H1 (cell line): ENCODE results near the gene KLF4. TPM values are rescaled to one million over a fixed set of nuclear protein-coding genes. Genes with fewer than 3 reads are reported as not detected.
A peak's percentile ranks its signal among the peaks of the same experiment; 100 is the strongest.

Experiments used
- CTCF ChIA-PET: fragments of 300-600 bp; sonication (Branson Sonifier 250); formaldehyde crosslinking; loops from one replicate; lab custom pipeline; 2021; ENCODE audit not compliant: partially characterized antibody; lab: Charles Lee
- POLR2A ChIA-PET: fragments of 300-600 bp; sonication (Branson Sonifier 250); formaldehyde crosslinking; loops from one replicate; lab custom pipeline; 2021; ENCODE audit warnings: inconsistent platforms; ENCODE audit not compliant: partially characterized antibody; lab: Charles Lee
- DNase-seq, 2 experiments: peaks; one replicate each; pipeline versions ENCODE4 v3.0.0 to v3.0.0-alpha.2; 2010 to 2022; ENCODE audit warnings: low spot score in 2 of 2, low read depth in 1 of 2, mixed read lengths in 1 of 2
- FAIRE-seq: peaks from 2 replicates; lab custom pipeline; 2011; peaks lifted over from hg19 to GRCh38; lab: Jason Lieb, UNC
- H2AFZ ChIP-seq: 2 replicates; pipeline ENCODE4 v1.8.1; 2012; ENCODE audit warnings: low read length, inconsistent platforms
- H2AK5ac ChIP-seq: 2 replicates; pipeline ENCODE4 v1.6.1; 2013; ENCODE audit warnings: low read depth, low read length
- H2BK120ac ChIP-seq: replicated peaks from 2 replicates; pipeline ENCODE3; 2013; ENCODE audit warnings: low read depth, low read length, inconsistent platforms
- H2BK12ac ChIP-seq: 2 replicates; pipeline ENCODE4 v1.6.1; 2013; ENCODE audit warnings: low read depth, low read length
- H2BK15ac ChIP-seq: 2 replicates; pipeline ENCODE4 v1.6.1; 2013; ENCODE audit warnings: low read length
- H2BK20ac ChIP-seq: 2 replicates; pipeline ENCODE4 v1.6.1; 2013; ENCODE audit warnings: low read length
- H2BK5ac ChIP-seq: 2 replicates; pipeline ENCODE4 v1.6.1; 2013; ENCODE audit warnings: low read depth, low read length
- H3K14ac ChIP-seq: 2 replicates; pipeline ENCODE4 v1.6.1; 2013; ENCODE audit warnings: inconsistent platforms; ENCODE audit not compliant: insufficient read length
- H3K18ac ChIP-seq: 2 replicates; pipeline ENCODE4 v1.6.1; 2013; ENCODE audit warnings: low read length; ENCODE audit errors: extremely low read depth
- H3K23ac ChIP-seq: 2 replicates; pipeline ENCODE4 v1.6.1; 2013; ENCODE audit warnings: inconsistent platforms; ENCODE audit not compliant: insufficient read length
- H3K23me2 ChIP-seq: 2 replicates; pipeline ENCODE4 v1.6.1; 2013; ENCODE audit warnings: low read depth, low read length
- H3K27ac ChIP-seq: 2 replicates; pipeline ENCODE4 v1.6.1; 2011; ENCODE audit warnings: low read depth, low read length, inconsistent platforms
- H3K27me3 ChIP-seq, 4 experiments: replicated peaks in 1 of 4; 1 replicate in 1 of 4; 2 replicates in 3 of 4; pipeline versions ENCODE4 v1.6.1 to v1.8.1; 2011 to 2013; ENCODE audit warnings: low read length in 3 of 4, mild to moderate bottlenecking in 3 of 4, inconsistent platforms in 2 of 4, mixed read lengths in 2 of 4, moderate library complexity in 1 of 4; ENCODE audit not compliant: control insufficient read depth in 3 of 4, insufficient read depth in 3 of 4; ENCODE audit errors: extremely low read depth in 1 of 4
- H3K36me3 ChIP-seq, 4 experiments: 2 replicates each; pipeline versions ENCODE4 v1.6.1 to v1.8.1; 2011 to 2013; ENCODE audit warnings: mild to moderate bottlenecking in 4 of 4, low read length in 3 of 4, moderate library complexity in 2 of 4, control low read depth in 1 of 4, inconsistent platforms in 1 of 4; ENCODE audit not compliant: insufficient read depth in 4 of 4, control insufficient read depth in 2 of 4
- H3K4ac ChIP-seq: replicated peaks from 2 replicates; pipeline ENCODE3; 2013; ENCODE audit warnings: low read length, low read depth, mixed read lengths, inconsistent platforms; ENCODE audit not compliant: insufficient read length
- H3K4me1 ChIP-seq, 4 experiments: replicated peaks in 1 of 4; 1 replicate in 1 of 4; 2 replicates in 3 of 4; pipeline versions ENCODE4 v1.6.1 to v1.8.1; 2011 to 2013; ENCODE audit warnings: low read length in 3 of 4, inconsistent platforms in 2 of 4, mixed read lengths in 1 of 4; ENCODE audit not compliant: insufficient read depth in 4 of 4, control insufficient read depth in 3 of 4
- H3K4me2 ChIP-seq, 2 experiments: 2 replicates each; pipeline versions ENCODE4 v1.6.1 to v1.8.1; 2011 to 2013; ENCODE audit warnings: low read depth in 2 of 2, low read length in 2 of 2, control low read depth in 1 of 2, inconsistent platforms in 1 of 2, mild to moderate bottlenecking in 1 of 2; ENCODE audit not compliant: insufficient read depth in 1 of 2
- H3K4me3 ChIP-seq, 4 experiments: fragments of 200-600, 300-600 bp in 1 of 4; sonication (generic), shearing (Covaris generic), sonication (Bioruptor Twin) in 1 of 4; 2 replicates each; pipeline versions ENCODE4 v1.5.1 to v1.8.1; 2011 to 2016; ENCODE audit warnings: low read length in 4 of 4, low read depth in 3 of 4, control low read depth in 2 of 4, inconsistent platforms in 2 of 4, mild to moderate bottlenecking in 2 of 4, mixed read lengths in 1 of 4, moderate library complexity in 1 of 4; ENCODE audit not compliant: insufficient read depth in 2 of 4; ENCODE audit errors: extremely low read depth in 1 of 4
- H3K56ac ChIP-seq: replicated peaks from 2 replicates; pipeline ENCODE3; 2013; ENCODE audit warnings: low read depth, mild to moderate bottlenecking, mixed read lengths, low read length, inconsistent platforms; ENCODE audit not compliant: insufficient read length
- H3K79me1 ChIP-seq: 2 replicates; pipeline ENCODE4 v1.6.1; 2013; ENCODE audit warnings: low read depth, low read length, control low read depth
- H3K79me2 ChIP-seq, 2 experiments: 2 replicates each; pipeline versions ENCODE4 v1.6.1 to v1.8.1; 2012 to 2013; ENCODE audit warnings: low read length in 2 of 2, mild to moderate bottlenecking in 2 of 2, inconsistent platforms in 1 of 2; ENCODE audit not compliant: insufficient read depth in 2 of 2, control insufficient read depth in 1 of 2
- H3K9ac ChIP-seq, 4 experiments: replicated peaks in 1 of 4; 1 replicate in 1 of 4; 2 replicates in 3 of 4; pipeline versions ENCODE4 v1.6.1 to v1.8.1; 2011 to 2013; ENCODE audit warnings: low read depth in 3 of 4, low read length in 3 of 4, control low read depth in 2 of 4, mild to moderate bottlenecking in 2 of 4, moderate library complexity in 2 of 4, inconsistent platforms in 1 of 4; ENCODE audit errors: extremely low read depth in 1 of 4
- H3K9me3 ChIP-seq, 2 experiments: 2 replicates each; pipeline versions ENCODE4 v1.6.1 to v1.8.1; 2012 to 2013; ENCODE audit warnings: mild to moderate bottlenecking in 2 of 2, moderate library complexity in 2 of 2, control low read depth in 1 of 2, inconsistent platforms in 1 of 2, low read depth in 1 of 2, low read length in 1 of 2, mixed read lengths in 1 of 2; ENCODE audit not compliant: insufficient read depth in 2 of 2
- H4K20me1 ChIP-seq, 2 experiments: replicated peaks in 1 of 2; 2 replicates each; pipeline versions ENCODE3 to v1.8.1; 2011 to 2013; ENCODE audit warnings: inconsistent platforms in 2 of 2, low read length in 2 of 2, mild to moderate bottlenecking in 1 of 2; ENCODE audit not compliant: insufficient read depth in 2 of 2, control insufficient read depth in 1 of 2
- H4K5ac ChIP-seq: 2 replicates; pipeline ENCODE4 v1.6.1; 2013; ENCODE audit warnings: low read length, low read depth, mixed read lengths, inconsistent platforms; ENCODE audit not compliant: insufficient read length
- H4K8ac ChIP-seq: 2 replicates; pipeline ENCODE4 v1.8.0; 2013; ENCODE audit warnings: mild to moderate bottlenecking, moderate library complexity, low read length, inconsistent platforms; ENCODE audit not compliant: insufficient read depth; ENCODE audit errors: extremely low read depth
- H4K91ac ChIP-seq: replicated peaks from 2 replicates; pipeline ENCODE3; 2013; ENCODE audit warnings: low read length, mixed read lengths, inconsistent platforms; ENCODE audit not compliant: insufficient read length
- RAD21 ChIP-seq, 2 experiments: IDR thresholded peaks in 1 of 2; conservative IDR thresholded peaks in 1 of 2; 2 replicates each; pipeline ENCODE4 v1.6.1; 2011; ENCODE audit warnings: low read depth in 2 of 2, low read length in 2 of 2, improper control_type of control experiment in 1 of 2, inconsistent platforms in 1 of 2, mild to moderate bottlenecking in 1 of 2, moderate library complexity in 1 of 2
- RBBP5 ChIP-seq: IDR thresholded peaks from 2 replicates; pipeline ENCODE4 v1.7.1; 2012; ENCODE audit warnings: low read depth, mild to moderate bottlenecking, inconsistent platforms, low read length, moderate library complexity, borderline replicate concordance
- WGBS, 2 experiments: shearing (Covaris generic) in 1 of 2; methylation state at CpG; one replicate each; pipeline versions ENCODE4 v1.1.6 to v1.1.7; 2013 to 2015; ENCODE audit warnings: low lambda C conversion rate in 2 of 2, mixed read lengths in 2 of 2, inconsistent platforms in 1 of 2, low coverage in 1 of 2, missing lambda C conversion rate in 1 of 2; ENCODE audit not compliant: insufficient replicate concordance in 2 of 2, insufficient coverage in 1 of 2, insufficient read length in 1 of 2; ENCODE audit errors: extremely low coverage in 1 of 2, missing lambda C conversion rate in 1 of 2; 5-methylcytosine and 5-hydroxymethylcytosine counted together
- polyA plus RNA-seq, 7 experiments: library from polyadenylated mRNA; depleted of rRNA in 3 of 7; stranded (reverse) in 5 of 7; unstranded in 2 of 7; fragments of >200 nt in 5 of 7; fragments of 200-250 nt in 2 of 7; gene quantifications; 1 replicate in 5 of 7; 2 replicates in 1 of 7; 4 replicates in 1 of 7; pipeline versions ENCODE4 v1.2.1 to v1.2.3, GENCODE V29; 2011 to 2013; ENCODE audit warnings: missing spikeins in 2 of 7, mixed read lengths in 2 of 7
- total RNA-seq: library from RNA; stranded (reverse); fragmentation: NEBNext Ultra II Directional; extraction: Animal tissue kit (Norgen Biotek cat#: 25700); gene quantifications from 2 replicates; pipeline ENCODE4 v1.2.1, GENCODE V29; 2021
- TF ChIP-seq, protein P1 (sequence below), 3 experiments: IDR thresholded peaks; 1 replicate in 2 of 3; 2 replicates in 1 of 3; pipeline versions ENCODE4 v1.5.1 to v1.6.1; 2011; ENCODE audit warnings: low read length in 3 of 3, mild to moderate bottlenecking in 3 of 3, inconsistent platforms in 2 of 3, low read depth in 1 of 3, moderate library complexity in 1 of 3; ENCODE audit not compliant: insufficient read depth in 1 of 3; ENCODE audit errors: control extremely low read depth in 1 of 3

The KLF4 gene
- total and polyA plus RNA-seq, 2 of the 8 experiments (the other 6 are each of a cell fraction or from before 2014, with no cell fraction given), result 0.77 to 2.8 TPM

DNA sequence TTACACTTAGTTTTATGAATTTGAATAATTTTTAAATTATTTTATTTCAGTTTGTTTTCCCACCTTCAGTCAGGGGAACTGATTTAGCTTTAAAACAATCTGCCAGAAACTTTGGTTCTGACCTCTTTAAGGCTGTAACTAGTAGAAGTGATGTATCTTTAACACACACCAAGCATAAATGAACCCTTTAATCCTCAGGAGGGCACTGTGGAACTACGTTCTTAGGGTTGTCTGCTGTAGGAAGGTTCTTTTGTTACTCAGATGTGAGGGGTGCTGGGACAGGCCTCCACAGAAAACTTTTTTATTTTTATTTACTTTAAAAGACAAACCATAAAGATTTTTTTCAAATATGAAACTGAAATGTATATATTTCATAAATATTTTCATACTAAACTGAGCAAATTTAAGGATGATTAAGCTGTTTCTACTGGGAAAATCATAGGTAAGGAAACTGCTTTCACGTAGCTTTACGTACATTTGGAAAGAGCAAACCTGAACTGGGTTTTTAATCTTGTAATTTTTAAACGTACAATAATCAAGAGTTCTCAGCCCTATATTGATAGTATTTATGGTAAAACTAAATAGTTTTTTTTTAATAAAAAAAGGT lies 5.3 kb downstream of the KLF4 start:
- Histone ChIP-seq H3K9ac (no peak overlapping the region), H2BK120ac (no peak overlapping the region), H3K4ac (no peak overlapping the region), H2BK15ac (no peak overlapping the region), H4K5ac (no peak overlapping the region), H4K91ac (no peak overlapping the region), H3K23ac (no peak overlapping the region), H3K23me2 (peaks cover 19% of the 10 kb centered on the region; the same call in 1 of the 2 replicates), H3K27me3 (peaks cover 20 to 27% (median 26%) of the 10 kb centered on the region in 4 experiments), H3K4me3 (no peak overlapping the region), H3K18ac (no peak overlapping the region), H3K9me3 (no peaks in the 10 kb centered on the region), H2AK5ac (no peak overlapping the region), H2BK5ac (no peak overlapping the region), H3K36me3 (peaks cover 0 to 5% (median 0%) of the 10 kb centered on the region in 4 experiments; a peak in 2 of 8 replicates), H3K27ac (no peak overlapping the region), H3K4me1 (peaks cover 0 to 22% (median 13%) of the 10 kb centered on the region in 4 experiments; a peak in 6 of 7 replicates), H3K56ac (no peak overlapping the region), H3K79me1 (no peaks in the 10 kb centered on the region), H4K8ac (no peak overlapping the region), H4K20me1 (peaks cover 4 to 7% of the 10 kb centered on the region in 2 experiments), H2AFZ (no peak overlapping the region), H3K14ac (no peak overlapping the region), H2BK12ac (no peak overlapping the region), H2BK20ac (no peak overlapping the region), H3K79me2 (no peaks in the 10 kb centered on the region), H3K4me2 (no peak overlapping the region)
- POLR2A ChIA-PET, result no interaction called here
- WGBS, 2 experiments, result 51% methylated on average over 4 of the region's 4 CpGs; no CpG with 5 or more reads in 1 of the 2 experiments
- no peak for TF ChIP-seq RBBP5
- TF ChIP-seq, protein P1, sequence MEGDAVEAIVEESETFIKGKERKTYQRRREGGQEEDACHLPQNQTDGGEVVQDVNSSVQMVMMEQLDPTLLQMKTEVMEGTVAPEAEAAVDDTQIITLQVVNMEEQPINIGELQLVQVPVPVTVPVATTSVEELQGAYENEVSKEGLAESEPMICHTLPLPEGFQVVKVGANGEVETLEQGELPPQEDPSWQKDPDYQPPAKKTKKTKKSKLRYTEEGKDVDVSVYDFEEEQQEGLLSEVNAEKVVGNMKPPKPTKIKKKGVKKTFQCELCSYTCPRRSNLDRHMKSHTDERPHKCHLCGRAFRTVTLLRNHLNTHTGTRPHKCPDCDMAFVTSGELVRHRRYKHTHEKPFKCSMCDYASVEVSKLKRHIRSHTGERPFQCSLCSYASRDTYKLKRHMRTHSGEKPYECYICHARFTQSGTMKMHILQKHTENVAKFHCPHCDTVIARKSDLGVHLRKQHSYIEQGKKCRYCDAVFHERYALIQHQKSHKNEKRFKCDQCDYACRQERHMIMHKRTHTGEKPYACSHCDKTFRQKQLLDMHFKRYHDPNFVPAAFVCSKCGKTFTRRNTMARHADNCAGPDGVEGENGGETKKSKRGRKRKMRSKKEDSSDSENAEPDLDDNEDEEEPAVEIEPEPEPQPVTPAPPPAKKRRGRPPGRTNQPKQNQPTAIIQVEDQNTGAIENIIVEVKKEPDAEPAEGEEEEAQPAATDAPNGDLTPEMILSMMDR (IDR thresholded peaks at IDR 0.05; ENCODE audit: control extremely low read depth in 1 of 3, insufficient read depth in 1 of 3, low read depth in 1 of 3, low read length in 3 of 3), result peak in 2 of 3 experiments; percentile 60 to 67; a peak in 3 of 4 replicates
- TF ChIP-seq RAD21 (IDR thresholded peaks at IDR 0.05 in 1 of 2, conservative IDR thresholded peaks at IDR 0.05 in 1 of 2; ENCODE audit: low read depth in 2 of 2, low read length in 2 of 2), result peak; percentile 88 to 91
- no peak for DNase-seq
- FAIRE-seq, result peak; percentile 82
- CTCF ChIA-PET, result interaction anchor here (0.6 to 2.4 kb wide), 26 partner anchors 13 to 1199 kb away, joined by 3 to 16 read pairs (median 3); no protein-coding TSS in a partner anchor
